ENCODE results near the gene SKOR1. TPM values are rescaled to one million over a fixed set of nuclear protein-coding genes. Genes with fewer than 3 reads are reported as not detected.

Gene SKOR1
- total and polyA plus RNA-seq, 2 of the 13 experiments (the other 11 are each of a cell fraction or from before 2014, with no cell fraction given), result 0.09 to 0.11 TPM

GRCh38 chr15:67788986-67789385, 36.3 kb upstream of the SKOR1 start:
- ATAC-seq, result no peak

More at GRCh38 chr15:67788986-67789385, 36.3 kb upstream of the SKOR1 start:
- Histone ChIP-seq H3K4me3 (replicated peaks in 1 of 3; ENCODE audit: insufficient read depth in 1 of 3, low read depth in 2 of 3, low read length in 3 of 3) (no peak overlapping the region), H3K9ac (ENCODE audit: insufficient read depth, low read depth, low read length) (no peak overlapping the region), H3K27me3 (ENCODE audit: control insufficient read depth in 1 of 2, insufficient read depth in 2 of 2, low read length in 2 of 2) (no peaks in the 10 kb centered on the region), H3K4me2 (ENCODE audit: low read depth, low read length) (no peak overlapping the region), H3K9me3 (ENCODE audit: low read length) (no peaks in the 10 kb centered on the region), H3K79me2 (ENCODE audit: insufficient read depth, low read length) (no peaks in the 10 kb centered on the region), H2AFZ (ENCODE audit: low read length) (no peak overlapping the region), H3K36me3 (replicated peaks in 1 of 2; ENCODE audit: control insufficient read depth in 1 of 2, insufficient read depth in 2 of 2, low read length in 2 of 2) (no peaks in the 10 kb centered on the region), H3K4me1 (ENCODE audit: insufficient read depth, low read length) (peaks cover 7% of the 10 kb centered on the region; the same call in 1 of the 2 replicates), H3K27ac (ENCODE audit: extremely low read length, insufficient read depth, low read length) (no peak overlapping the region), H4K20me1 (ENCODE audit: insufficient read depth, low read length) (no peaks in the 10 kb centered on the region)
- BruUV-seq (replicated peaks), result no TSS peak
- intact Hi-C loops (cut with micrococcal nuclease; ENCODE audit: unreplicated experiment), result no loop called here
- CTCF ChIA-PET (ENCODE audit: low intra/inter-chr PET ratio, low total read pairs), result no interaction called here
- in situ Hi-C loops (cut with HindIII; ENCODE audit: extremely low pct_ligation_motif_present, low pct_unique_long_range_greater_than_20kb), result no loop called here
- TF ChIP-seq ZNF773 (CRISPR knock-in tag; IDR thresholded peaks at IDR 0.05; ENCODE audit: borderline replicate concordance) (no peak), ZNF282 (IDR thresholded peaks at IDR 0.05; ENCODE audit: partially characterized antibody) (no peak), BHLHE40 (IDR thresholded peaks at IDR 0.05; ENCODE audit: low read length) (no peak), CCDC6 (CRISPR knock-in tag; IDR thresholded peaks at IDR 0.05) (no peak), CENPT (CRISPR knock-in tag; IDR thresholded peaks at IDR 0.05; ENCODE audit: low read depth) (no peak), HIC2 (CRISPR knock-in tag; IDR thresholded peaks at IDR 0.05; ENCODE audit: low read depth) (no peak), ZNF234 (CRISPR knock-in tag; conservative IDR thresholded peaks at IDR 0.05) (no peak), CREM (IDR thresholded peaks at IDR 0.05) (no peak), CREM (CRISPR knock-in tag; IDR thresholded peaks at IDR 0.05) (no peak), ZBTB49 (CRISPR knock-in tag; IDR thresholded peaks at IDR 0.05; ENCODE audit: borderline replicate concordance) (no peak), IRF9 (CRISPR knock-in tag; IDR thresholded peaks at IDR 0.05; ENCODE audit: borderline replicate concordance) (no peak), ETV6 (CRISPR knock-in tag; conservative IDR thresholded peaks at IDR 0.05) (no peak), ZNF747 (CRISPR knock-in tag; IDR thresholded peaks at IDR 0.05; ENCODE audit: borderline replicate concordance) (no peak), ZNF441 (CRISPR knock-in tag; IDR thresholded peaks at IDR 0.05; ENCODE audit: borderline replicate concordance) (no peak), MIER2 (CRISPR knock-in tag; IDR thresholded peaks at IDR 0.05) (no peak)
- DNase-seq (ENCODE audit: low spot score) (no peak), FAIRE-seq (no peak)
- POLR2A ChIA-PET, result no interaction called here

All from HepG2 (cell line).